OCI-LY7 (cell line): ENCODE measurements around the gene NUP155. TPM values are rescaled to one million over a fixed set of nuclear protein-coding genes. Genes with fewer than 3 reads are reported as not detected.

Experiments used
- BruUV-seq: library from RNA; stranded (reverse); fragments of 400-500 nt; replicated peaks from 2 replicates; lab custom pipeline; 2021; lab: Mats Ljungman, UMichigan
- CTCF ChIA-PET: fragments of 300-600 bp; sonication (Branson Sonifier 250); formaldehyde crosslinking; loops from one replicate; lab custom pipeline; 2022; ENCODE audit warnings: antibody characterized with exemption; ENCODE audit not compliant: unreplicated experiment; lab: Charles Lee
- POLR2A ChIA-PET: fragments of 300-600 bp; sonication (Branson Sonifier 250); formaldehyde crosslinking; loops from one replicate; lab custom pipeline; 2022; ENCODE audit warnings: antibody characterized with exemption; lab: Charles Lee
- DNase-seq: peaks from one replicate; pipeline ENCODE4 v3.0.0-alpha.2; 2015; ENCODE audit warnings: low spot score
- H2AFZ ChIP-seq: fragments of 200-600 bp; sonication (generic), shearing (Covaris generic); 2 replicates; pipeline ENCODE4 v1.6.1; 2014; ENCODE audit warnings: mild to moderate bottlenecking, antibody characterized with exemption, low read length, moderate library complexity
- H3K27ac ChIP-seq: fragments of 200-600 bp; sonication (generic); 2 replicates; pipeline ENCODE4 v1.5.1; 2014; ENCODE audit warnings: mixed run types, low read depth, mild to moderate bottlenecking, moderate library complexity, low read length, inconsistent platforms; ENCODE audit not compliant: poor library complexity, severe bottlenecking
- H3K36me3 ChIP-seq: fragments of 200-600 bp; sonication (generic); 2 replicates; pipeline ENCODE4 v1.6.1; 2014; ENCODE audit warnings: mild to moderate bottlenecking, antibody characterized with exemption, low read length, moderate library complexity, mixed read lengths; ENCODE audit not compliant: insufficient read depth
- H3K4me1 ChIP-seq: fragments of 200-600 bp; sonication (generic); 2 replicates; pipeline ENCODE4 v1.5.1; 2014; ENCODE audit warnings: mild to moderate bottlenecking, low read length; ENCODE audit not compliant: insufficient read depth, poor library complexity, severe bottlenecking
- H3K4me2 ChIP-seq: fragments of 200-600 bp; sonication (generic); 2 replicates; pipeline ENCODE4 v1.6.1; 2014; ENCODE audit warnings: mild to moderate bottlenecking, low read length
- H3K4me3 ChIP-seq: fragments of 200-600 bp; sonication (generic); 2 replicates; pipeline ENCODE4 v1.5.1; 2014; ENCODE audit warnings: mild to moderate bottlenecking, low read depth, low read length; ENCODE audit not compliant: poor library complexity, severe bottlenecking
- H3K79me2 ChIP-seq: fragments of 200-600 bp; sonication (generic); 2 replicates; pipeline ENCODE4 v1.6.1; 2016; ENCODE audit warnings: low read depth, mild to moderate bottlenecking, low read length, moderate library complexity, mixed read lengths; ENCODE audit not compliant: insufficient read depth
- H3K9me2 ChIP-seq: fragments of 200-600 bp; sonication (generic); 2 replicates; pipeline ENCODE4 v1.6.1; 2016; ENCODE audit warnings: mild to moderate bottlenecking, low read length, mixed read lengths; ENCODE audit not compliant: insufficient read depth
- H3K9me3 ChIP-seq: fragments of 200-600 bp; sonication (generic); 2 replicates; pipeline ENCODE4 v1.6.1; 2014; ENCODE audit warnings: mild to moderate bottlenecking, mixed run types, low read length, mixed read lengths
- H4K20me1 ChIP-seq: fragments of 200-600 bp; sonication (generic); 2 replicates; pipeline ENCODE4 v1.6.1; 2014; ENCODE audit warnings: mild to moderate bottlenecking, antibody characterized with exemption, low read length, moderate library complexity, mixed read lengths; ENCODE audit not compliant: insufficient read depth
- CTCF ChIP-seq: fragments of 200-600 bp; sonication (generic); conservative IDR thresholded peaks from 2 replicates; pipeline ENCODE4 v1.5.1; 2014; ENCODE audit warnings: mild to moderate bottlenecking, antibody characterized with exemption, low read length, moderate library complexity, mixed read lengths
- EZH2phosphoT487 ChIP-seq: fragments of 200-600 bp; sonication (generic); IDR thresholded peaks from 2 replicates; pipeline ENCODE4 v1.6.1; 2018; ENCODE audit warnings: low read depth, borderline replicate concordance, mild to moderate bottlenecking, mixed run types, antibody characterized with exemption, low read length, moderate library complexity, mixed read lengths
- intact Hi-C: fragments of 100-400 bp; cut with micrococcal nuclease; formaldehyde crosslinking; loops from one replicate; pipeline ENCODE4 v1.10.0; 2022; ENCODE audit not compliant: unreplicated experiment
- total RNA-seq, 2 experiments: library from RNA; depleted of rRNA in 1 of 2; stranded (reverse); fragments of >200 nt in 1 of 2; shearing (Covaris generic) in 1 of 2; gene quantifications; 2 replicates each; pipeline ENCODE4 v1.2.3, GENCODE V29; 2014 to 2022

Gene NUP155
- total RNA-seq, 2 experiments from 2014 or later, result 61.6 to 77.8 TPM

- ChIA-PET POLR2A (interaction anchor here (0.6 to 1.0 kb wide), 2 partner anchors 12 to 681 kb away, joined by 3 read pairs; no protein-coding TSS in a partner anchor), CTCF (no interaction called here)
- Histone ChIP-seq H3K9me3 (no peaks in the 10 kb centered on the region), H3K36me3 (peaks cover 11% of the 10 kb centered on the region; the same call in 1 of the 2 replicates), H4K20me1 (no peaks in the 10 kb centered on the region), H3K9me2 (no peaks in the 10 kb centered on the region), H3K79me2 (no peaks in the 10 kb centered on the region), H3K4me2 (no peak overlapping the region), H3K27ac (no peak overlapping the region), H2AFZ (no peak overlapping the region), H3K4me3 (no peak overlapping the region), H3K4me1 (peaks cover under 1% of the 10 kb centered on the region)
- TF ChIP-seq EZH2phosphoT487 (no peak), CTCF (no peak)
- intact Hi-C loops, result loop anchor here (2.0 kb wide), 1 partner anchor 780 kb away; no protein-coding TSS in a partner anchor
- no TSS peak for BruUV-seq
- no peak for DNase-seq
Measured at GRCh38 chr5:37412515-37412914, 41.6 kb upstream of the NUP155 start.

- intact Hi-C loops, result no loop called here
- no peaks in the 10 kb centered on the region for H3K9me3 ChIP-seq
- no peak overlapping the region for H3K4me2 ChIP-seq
- no peak for DNase-seq
- H3K4me1 ChIP-seq, result peaks cover under 1% of the 10 kb centered on the region
- ChIA-PET POLR2A (interaction anchor here (0.6 to 0.9 kb wide), 3 partner anchors 12 to 29 kb away, joined by 3 to 4 read pairs (median 3); partner anchors contain the start of gene NUP155), CTCF (no interaction called here)
- H3K9me2 ChIP-seq, result no peaks in the 10 kb centered on the region
- H3K4me3 ChIP-seq, result no peak overlapping the region
- H2AFZ ChIP-seq, result no peak overlapping the region
- BruUV-seq, result no TSS peak
- H4K20me1 ChIP-seq, result no peaks in the 10 kb centered on the region
- no peaks in the 10 kb centered on the region for H3K79me2 ChIP-seq
- no peak overlapping the region for H3K27ac ChIP-seq
- peaks cover 40% of the 10 kb centered on the region for H3K36me3 ChIP-seq
- no peak for TF ChIP-seq EZH2phosphoT487
Measured at GRCh38 chr5:37400501-37400900, 29.6 kb upstream of the NUP155 start.

GRCh38 chr5:37396352-37396751 lies 25.4 kb upstream of the NUP155 start:
- Histone ChIP-seq H3K9me2 (no peaks in the 10 kb centered on the region), H3K27ac (no peak overlapping the region), H3K4me1 (no peaks in the 10 kb centered on the region), H3K4me3 (no peak overlapping the region), H2AFZ (no peak overlapping the region), H3K4me2 (no peak overlapping the region), H3K79me2 (no peaks in the 10 kb centered on the region), H3K36me3 (peaks cover 53% of the 10 kb centered on the region), H3K9me3 (no peaks in the 10 kb centered on the region), H4K20me1 (no peaks in the 10 kb centered on the region)
- ChIA-PET POLR2A (no interaction called here), CTCF (no interaction called here)
- DNase-seq, result no peak
- BruUV-seq, result no TSS peak
- no peak for TF ChIP-seq EZH2phosphoT487
- TF ChIP-seq CTCF, result no peak
- intact Hi-C loops, result no loop called here
